Measurements from ENCODE around the gene AKNA. TPM values are rescaled to one million over a fixed set of nuclear protein-coding genes. Genes with fewer than 3 reads are reported as not detected.

The AKNA gene
- total RNA-seq, 1 experiment from 2014 or later: 3.1 TPM

- no peak for DNase-seq (ENCODE audit: low spot score)
Observed at GRCh38 chr9:114376586-114377445, 11.0 kb downstream of the AKNA start.

GRCh38 chr9:114375386-114376175, 12.2 kb downstream of the AKNA start:
- DNase-seq (ENCODE audit: low spot score): no peak

- no peak for DNase-seq (ENCODE audit: low spot score)
Observed at GRCh38 chr9:114374936-114375335, 12.8 kb downstream of the AKNA start.

DNA sequence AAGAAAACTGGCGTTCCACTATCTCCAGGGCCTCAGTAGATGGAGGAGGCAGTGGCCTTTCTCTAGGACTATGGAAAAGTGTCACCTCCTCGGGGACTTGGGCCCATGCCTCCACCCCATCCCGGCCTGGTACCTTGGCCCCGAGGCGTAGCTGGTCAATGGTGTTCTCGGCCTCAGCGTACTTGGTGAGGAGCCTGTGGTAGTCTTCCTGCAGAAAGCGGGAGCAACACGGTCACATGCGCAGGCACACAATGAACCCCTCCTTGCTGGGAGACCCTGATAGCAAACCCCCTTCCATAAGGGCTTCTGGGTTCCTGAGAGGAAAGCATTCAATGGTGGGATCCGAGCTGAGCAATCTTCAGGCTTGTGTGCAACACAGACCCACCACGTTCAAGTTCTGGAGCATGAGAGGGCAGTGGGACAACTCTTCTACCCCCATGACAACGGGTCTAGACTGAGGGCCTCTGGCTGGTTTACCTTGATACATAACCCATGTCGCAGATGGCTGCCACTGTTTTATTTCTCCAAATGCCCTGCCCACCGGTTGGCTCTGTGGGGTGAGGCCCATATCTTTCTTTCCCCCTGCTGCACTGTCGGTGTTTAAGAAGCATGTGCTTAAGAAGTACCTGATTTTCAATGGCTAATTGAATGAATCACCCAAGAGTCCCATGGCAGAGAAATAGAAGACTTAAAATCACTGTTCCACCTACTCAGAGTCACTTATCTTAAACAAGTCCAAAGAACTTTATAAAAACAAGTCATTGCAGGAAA, 13.6 kb downstream of the AKNA start:
- no peak for DNase-seq (ENCODE audit: low spot score)

DNA sequence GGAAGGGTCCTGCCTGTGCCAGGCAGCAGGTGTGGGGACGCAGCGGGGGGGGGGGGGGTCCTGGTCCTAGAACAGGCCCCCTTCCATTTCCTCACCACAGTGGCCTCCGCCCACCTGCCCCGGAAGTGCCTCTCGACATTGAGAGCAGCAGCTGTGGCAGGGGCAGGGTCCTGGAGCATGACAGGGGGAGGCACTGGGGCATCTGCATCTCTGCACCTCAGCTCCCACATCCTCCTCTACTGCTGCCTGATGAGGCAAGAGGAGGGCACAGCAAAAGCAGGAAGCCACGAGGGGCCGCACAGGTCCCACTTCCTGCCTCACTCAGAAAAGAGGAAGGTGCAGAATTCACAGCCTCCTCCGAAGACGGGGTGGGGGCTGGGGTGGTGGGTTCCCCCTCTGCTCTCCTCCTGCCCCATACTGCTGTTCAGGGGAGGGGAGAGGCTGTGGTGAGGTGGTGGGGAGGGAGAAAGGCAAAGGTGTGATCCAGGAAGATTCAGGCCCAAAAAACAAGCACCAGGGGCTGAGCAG, 14.8 kb downstream of the AKNA start:
- DNase-seq (ENCODE audit: low spot score): no peak

DNA sequence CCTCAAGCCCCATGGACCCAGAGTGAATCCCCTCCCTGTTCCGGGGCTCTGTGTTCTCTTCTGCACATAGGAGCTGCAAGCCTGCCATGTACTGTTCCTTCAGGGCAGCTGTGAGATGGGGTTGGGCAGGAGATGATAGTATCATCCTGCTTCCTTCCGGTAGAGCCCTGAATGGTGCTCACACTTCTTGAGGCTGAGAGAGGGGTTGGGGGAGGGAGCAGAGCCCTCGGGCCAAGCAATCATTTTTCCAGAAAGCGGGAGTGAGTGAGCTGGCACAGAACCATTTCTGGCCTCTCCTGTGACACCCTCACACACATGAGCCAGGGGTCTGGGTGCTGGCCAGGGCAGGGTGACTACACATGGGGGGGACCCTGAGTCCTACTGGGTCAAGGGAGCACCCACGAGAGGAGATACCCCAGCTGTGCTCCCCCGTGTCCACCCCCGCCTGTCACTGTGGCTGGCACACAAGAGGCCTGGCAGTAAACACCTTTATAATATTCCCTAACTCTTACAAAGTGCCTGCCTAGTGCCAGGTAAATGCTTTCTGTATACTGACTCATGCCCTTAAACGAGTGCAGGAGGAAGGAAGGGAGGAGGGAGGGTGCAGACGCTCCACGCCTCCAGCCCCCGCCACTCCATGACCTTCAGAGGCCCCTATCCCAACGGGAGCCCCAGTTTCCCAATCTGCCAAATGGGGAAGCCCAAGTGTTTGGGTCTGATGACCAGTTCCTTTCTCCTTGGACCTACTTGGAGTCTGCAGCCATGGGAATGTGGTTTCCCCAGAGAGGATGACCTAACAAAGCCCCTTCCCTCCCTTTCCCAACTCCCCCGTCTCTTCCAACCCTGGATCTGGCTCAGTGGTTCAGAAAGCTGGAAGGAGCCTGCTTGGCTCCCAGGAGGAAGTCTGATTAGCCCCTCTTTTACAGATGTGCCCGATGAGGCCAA, 15.5 kb downstream of the AKNA start:
- no peak for DNase-seq (ENCODE audit: low spot score)

GRCh38 chr9:114371343-114371944, 16.3 kb downstream of the AKNA start:
- no peak for DNase-seq (ENCODE audit: low spot score)

DNA sequence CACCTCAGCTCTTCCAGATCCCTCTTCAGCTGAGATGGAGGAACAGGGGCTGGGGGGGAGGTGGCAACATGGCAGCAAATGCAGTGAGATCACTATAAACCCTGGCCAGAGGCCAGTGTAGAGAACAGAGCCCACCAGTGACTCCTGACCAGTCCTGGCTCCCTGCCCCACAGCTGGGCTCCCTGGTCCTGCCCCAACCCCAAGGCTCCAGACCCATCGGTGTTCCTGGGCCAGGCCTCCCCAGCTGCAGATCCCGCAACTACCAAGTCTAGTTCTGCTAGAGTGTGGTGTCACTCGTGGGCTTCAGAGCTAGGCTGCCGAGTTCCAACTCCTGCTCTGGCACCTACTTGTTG, 16.8 kb downstream of the AKNA start:
- DNase-seq (ENCODE audit: low spot score): no peak

DNA sequence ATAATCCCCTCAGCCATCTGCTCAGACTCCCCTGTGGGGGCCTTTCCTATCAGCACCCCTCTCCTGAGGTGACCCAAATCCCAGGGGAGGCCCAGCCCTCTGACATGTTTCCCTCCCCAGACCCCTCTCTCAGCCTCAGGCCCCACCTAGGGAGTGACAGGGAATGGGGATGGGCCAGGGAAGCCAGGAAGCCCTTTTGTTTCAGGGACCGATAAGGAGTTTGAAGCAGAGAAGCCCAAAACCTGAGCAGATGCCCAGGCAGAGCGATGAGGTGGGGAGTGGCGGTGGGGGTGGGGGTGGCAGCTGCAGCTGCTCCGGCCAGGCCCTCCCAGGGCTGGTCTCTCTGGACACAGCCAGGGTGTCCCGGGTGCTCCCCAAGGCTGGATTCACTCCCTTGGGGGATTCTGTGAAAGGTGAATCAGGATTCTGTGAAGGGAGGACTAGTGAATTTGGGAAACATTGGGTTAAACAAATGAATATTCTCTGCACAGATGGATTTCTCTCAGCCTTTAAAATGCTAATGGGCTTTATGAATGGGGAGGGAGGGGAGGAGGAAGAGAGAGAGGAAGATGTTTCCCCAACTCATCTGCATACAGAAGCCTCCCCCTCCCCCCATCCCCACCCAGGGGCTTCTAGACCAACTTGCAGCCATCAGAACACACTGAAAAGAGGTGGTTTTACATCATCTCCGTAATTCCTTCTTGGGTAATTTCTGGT, 17.4 kb downstream of the AKNA start:
- no peak for DNase-seq (ENCODE audit: low spot score)

GRCh38 chr9:114369216-114370130, 18.3 kb downstream of the AKNA start:
- DNase-seq (ENCODE audit: low spot score): no peak

DNA sequence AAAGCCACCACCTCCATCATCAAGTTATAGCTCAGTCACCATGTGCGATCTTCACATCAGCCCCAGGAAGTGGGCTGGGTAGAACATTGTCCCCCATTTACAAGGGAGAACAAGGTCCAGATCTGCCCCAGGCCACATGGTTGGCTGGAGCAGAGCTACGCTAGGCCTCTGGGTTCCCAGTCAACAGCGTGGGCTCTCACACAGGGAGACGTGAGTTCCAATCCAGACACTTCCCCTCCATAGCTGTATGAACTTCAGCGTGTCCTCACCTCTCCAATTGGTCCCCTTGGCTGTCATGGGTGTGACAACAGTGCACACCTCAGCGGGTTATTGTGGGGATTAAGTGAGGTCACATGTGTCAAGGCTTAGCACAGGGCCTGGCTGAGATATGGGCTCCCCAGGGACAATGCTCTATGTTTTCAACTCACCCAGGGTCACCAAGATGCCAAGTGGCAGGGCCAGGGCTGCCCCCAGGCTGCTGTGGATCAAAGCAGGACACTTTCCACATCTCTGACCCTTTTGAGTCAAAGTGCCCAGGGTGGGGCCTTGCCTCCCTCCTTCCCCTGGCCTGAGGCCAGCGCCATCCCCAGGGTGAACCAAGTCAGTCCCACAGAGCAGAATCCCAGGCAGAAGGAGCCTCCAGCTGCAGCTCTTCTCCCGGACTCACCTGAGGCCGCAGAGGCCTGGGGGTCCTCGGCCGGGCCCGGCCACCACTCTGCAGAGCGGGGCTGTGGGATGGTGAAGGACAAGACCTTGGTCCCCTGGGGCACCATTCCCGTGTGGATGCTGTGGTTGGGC, 19.8 kb downstream of the AKNA start:
- DNase-seq (ENCODE audit: low spot score): no peak

DNA sequence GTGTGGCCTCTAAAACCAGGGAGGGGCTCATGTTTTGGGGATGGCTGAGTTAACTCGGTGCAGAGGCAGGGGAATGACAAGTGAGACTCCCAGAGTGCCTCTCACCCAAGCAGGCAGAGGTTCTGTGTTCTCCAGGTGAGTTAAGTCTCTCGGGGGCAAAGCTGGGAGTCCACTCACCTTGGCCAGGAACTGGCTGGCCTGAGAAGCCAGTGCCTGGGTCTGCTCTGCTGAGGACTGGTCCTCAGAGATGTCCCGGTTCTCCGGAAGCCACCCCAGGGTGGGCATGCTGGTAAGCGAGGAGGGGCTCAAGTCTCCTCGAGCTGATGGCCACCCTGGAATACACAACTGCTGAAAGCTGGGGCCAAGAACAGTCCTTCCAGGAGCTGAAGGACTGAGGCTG, 20.4 kb downstream of the AKNA start:
- DNase-seq (ENCODE audit: low spot score): no peak

DNA sequence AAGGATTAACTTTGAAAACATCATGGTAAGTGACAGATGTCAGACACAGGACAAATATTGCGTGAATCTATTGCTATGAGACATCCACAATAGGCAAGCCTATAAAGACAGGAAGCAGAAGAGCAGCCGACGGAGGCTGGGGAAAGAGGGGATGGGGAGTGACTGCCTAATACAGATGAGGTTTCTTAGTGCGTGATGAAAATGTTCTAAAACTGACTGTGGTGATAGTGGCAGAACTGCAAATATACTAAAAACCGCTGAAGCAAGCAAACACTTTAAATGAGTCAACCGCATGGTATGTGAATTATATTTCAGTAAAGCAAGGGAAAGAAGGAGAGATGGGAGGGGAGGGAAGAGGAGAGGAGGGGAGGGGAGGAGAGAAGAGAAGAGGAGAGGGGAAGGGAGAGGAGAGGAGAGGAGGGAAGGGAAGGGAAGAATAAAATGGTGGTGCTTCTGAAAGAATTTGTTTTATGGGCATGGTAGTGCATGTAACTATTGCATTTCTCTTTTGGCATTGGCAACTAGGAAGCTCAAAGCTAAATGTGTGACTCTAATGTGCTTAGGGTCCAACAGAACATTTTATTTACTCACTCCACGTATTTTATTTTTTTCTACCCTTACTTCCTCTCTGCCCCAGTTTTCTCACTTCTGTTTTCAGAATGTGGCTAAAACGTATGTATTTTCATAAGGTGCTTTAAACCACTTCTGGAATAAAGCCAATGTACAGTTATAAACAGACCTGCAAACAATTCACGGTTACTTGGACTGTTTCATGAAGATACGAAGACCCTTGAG, 21.3 kb downstream of the AKNA start:
- DNase-seq (ENCODE audit: low spot score): peak; percentile 75

GRCh38 chr9:114365194-114365593, 22.6 kb downstream of the AKNA start:
- DNase-seq (ENCODE audit: low spot score): no peak

DNA sequence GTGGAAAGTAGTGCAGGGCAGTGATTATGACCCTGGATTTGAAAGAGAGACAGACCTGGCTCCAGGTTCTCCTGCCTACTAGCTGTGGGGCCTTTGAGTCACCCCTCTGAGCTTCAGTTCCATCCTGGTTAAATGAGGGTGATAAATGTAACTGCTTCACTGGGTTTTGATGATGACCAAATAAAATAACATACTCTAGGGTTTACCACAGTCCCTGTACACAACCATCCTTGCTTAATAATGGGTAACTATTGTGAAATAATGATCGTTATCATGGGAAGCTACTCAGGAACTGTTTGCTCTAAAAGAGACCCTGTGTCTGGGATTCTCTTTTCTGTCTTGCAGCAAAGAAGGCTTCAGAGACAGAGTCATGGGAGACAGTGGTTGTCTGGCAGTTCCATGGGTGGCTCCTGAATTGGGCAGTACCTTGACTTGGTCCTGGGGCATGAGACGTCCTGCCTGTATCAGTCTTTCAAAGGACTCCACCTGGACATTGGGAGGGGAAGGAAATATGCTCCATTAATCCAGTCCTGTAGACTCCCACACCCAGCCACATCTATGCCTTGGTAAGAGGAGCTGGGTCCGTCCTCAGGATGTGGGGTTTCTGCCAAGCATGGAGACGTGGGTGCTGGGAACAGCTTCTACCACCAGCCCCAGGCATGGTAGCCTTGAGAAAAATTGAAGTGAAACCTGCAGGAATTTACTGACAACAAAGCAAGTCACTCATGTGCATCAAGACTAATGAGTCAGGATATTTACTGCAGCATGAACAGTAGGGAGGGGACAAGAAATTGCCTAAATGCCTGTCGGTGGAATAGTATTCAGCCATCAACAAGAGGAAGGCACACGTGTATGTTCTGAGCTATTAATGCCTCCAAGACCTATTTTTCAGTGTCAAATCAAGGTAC, 23.4 kb downstream of the AKNA start:
- DNase-seq (ENCODE audit: low spot score): peak; percentile 26

GRCh38 chr9:114363424-114363823, 24.4 kb downstream of the AKNA start:
- DNase-seq (ENCODE audit: low spot score): no peak
